ENCODE results near the gene TMEM108.

Gene TMEM108

GRCh38 chr3:133117342-133117741 is 79.2 kb downstream of the TMEM108 start:
- no peak for DNase-seq (ENCODE audit: low spot score)

GRCh38 chr3:133119176-133119575 is 81.0 kb downstream of the TMEM108 start:
- no peak for DNase-seq (ENCODE audit: low spot score)

DNA sequence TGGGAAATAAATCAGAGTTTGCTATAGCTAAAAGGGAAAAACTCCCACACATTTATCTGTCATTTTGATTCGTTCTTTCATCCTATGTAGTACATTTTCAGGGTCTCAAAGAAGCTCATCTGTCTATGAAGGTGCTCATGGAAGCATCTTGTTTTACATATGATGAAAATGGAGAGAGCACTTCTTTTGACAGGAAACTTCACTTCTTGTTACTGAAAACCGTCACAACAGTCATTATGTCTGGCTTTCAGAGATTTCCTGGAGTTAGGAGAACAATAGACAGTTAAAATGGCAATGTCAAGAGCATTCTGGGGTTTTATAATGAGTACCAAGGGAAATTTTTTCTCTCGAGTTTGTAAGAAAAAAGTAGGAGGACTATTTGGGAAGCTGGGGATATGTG is 83.3 kb downstream of the TMEM108 start:
- DNase-seq (ENCODE audit: low spot score): no peak

DNA sequence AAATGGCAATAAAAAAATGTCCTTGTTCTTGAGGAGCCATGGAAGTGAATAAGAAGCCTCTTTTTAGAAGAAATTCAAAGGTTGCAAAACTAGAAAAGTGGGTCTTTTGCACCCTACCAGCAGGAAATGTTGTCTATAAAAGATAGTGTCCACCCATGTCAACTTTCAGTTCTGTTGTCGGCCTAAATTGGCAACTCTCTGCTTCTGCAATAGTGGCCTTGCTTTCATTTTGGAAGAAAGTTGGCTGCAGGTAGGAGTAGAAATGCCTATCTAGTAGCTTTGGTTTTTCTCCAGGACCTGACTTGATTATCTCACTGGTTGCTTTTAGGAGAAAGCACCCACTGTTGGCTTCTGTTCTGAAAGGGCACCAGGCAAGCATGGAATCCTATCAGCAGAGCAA is 85.4 kb downstream of the TMEM108 start:
- no peak for DNase-seq (ENCODE audit: low spot score)

- DNase-seq (ENCODE audit: low spot score): no peak
Observed at GRCh38 chr3:133124511-133124910, 86.3 kb downstream of the TMEM108 start.

DNA sequence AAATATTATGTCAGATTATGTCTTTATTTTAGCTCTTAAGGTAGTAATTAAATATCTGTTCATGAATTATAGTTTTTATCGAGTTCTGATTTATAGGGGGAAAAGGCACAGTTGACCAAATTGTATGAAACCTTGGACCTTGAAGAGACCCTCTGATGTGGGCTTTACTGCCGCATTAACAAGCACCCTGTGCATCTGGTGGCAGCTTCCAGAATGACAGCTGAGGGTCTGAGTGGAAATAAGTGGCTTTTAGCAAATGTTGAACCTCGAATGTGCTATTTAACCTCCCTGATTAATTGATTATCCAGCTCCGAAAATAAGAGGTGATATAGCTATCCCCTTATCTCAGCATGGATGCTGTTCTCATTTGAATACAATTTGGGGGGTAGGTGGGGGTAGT is 87.0 kb downstream of the TMEM108 start:
- no peak for DNase-seq (ENCODE audit: low spot score)

DNA sequence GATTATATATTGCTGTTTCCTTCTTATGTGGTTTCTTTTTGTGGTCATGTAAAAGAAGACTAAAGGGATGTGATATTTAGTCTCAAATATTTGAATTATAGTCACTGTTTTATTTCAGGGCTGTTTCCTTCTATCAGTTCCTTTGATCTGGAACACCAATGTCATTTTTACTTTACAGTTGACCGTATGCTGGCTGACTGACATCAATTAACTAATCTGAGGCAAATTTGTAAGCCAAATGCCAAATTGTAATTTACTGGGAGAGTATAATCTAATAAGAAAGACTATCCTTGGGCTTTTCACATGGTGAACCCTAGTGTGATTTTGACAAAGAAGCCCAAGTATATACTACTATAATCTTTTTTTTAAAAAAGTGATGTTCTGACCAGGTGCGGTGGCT is 87.6 kb downstream of the TMEM108 start:
- DNase-seq (ENCODE audit: low spot score): no peak

- no peak for DNase-seq (ENCODE audit: low spot score)
Observed at GRCh38 chr3:133127381-133127780, 89.2 kb downstream of the TMEM108 start.

- DNase-seq (ENCODE audit: low spot score): peak; percentile 23
Observed at GRCh38 chr3:133130168-133130567, 92.0 kb downstream of the TMEM108 start.

GRCh38 chr3:133135306-133135705 is 97.1 kb downstream of the TMEM108 start:
- no peak for DNase-seq (ENCODE audit: low spot score)

GRCh38 chr3:133136114-133137041 is 98.2 kb downstream of the TMEM108 start:
- no peak for DNase-seq (ENCODE audit: low spot score)

DNA sequence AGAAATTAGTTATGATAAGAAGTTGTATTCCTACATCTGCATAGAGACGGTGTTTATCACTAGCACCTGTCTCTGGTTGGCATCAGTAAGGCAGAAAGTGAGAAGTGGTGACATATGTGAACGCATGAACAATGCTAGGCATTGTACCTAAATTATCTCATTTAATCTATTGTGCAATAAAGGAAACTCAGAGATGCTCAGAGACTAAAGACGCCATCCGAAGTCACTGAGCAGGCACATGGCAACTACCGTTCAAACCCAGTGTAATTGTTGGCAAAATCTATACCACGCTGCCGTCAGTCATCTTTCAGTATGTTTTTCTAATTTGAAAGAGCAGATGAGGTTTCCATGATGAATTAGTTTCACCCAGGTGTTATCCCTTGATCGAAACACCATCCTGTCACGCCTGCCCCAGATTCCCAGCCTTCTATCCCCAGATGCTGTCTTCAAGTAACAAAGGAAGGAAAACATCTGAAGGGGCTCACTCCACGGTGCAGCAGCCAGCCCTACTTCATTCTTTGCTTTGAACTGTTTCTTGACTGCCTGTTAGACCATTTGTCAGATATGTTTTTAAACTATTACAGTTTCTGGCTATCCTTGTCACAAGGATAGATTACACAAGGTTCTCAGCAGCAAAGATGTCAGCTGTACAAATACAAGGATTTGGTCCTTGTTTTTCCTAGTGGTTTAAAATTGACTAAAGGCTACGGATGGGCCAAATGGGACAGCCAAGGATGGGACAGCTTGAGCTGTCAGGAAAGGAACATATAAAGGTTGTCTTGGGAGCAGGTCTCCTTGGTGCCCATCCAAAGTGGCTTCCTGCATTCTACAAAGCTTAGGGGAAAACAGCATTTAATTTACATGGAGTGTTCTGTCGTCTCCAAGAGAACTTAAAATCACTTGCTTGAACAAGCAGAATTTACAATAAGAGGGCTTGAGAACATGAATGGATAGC is 99.1 kb downstream of the TMEM108 start:
- no peak for DNase-seq (ENCODE audit: low spot score)

GRCh38 chr3:133138017-133138416 is 99.8 kb downstream of the TMEM108 start:
- no peak for DNase-seq (ENCODE audit: low spot score)

- DNase-seq (ENCODE audit: low spot score): no peak
Observed at GRCh38 chr3:133152056-133152455, 113.9 kb downstream of the TMEM108 start.

DNA sequence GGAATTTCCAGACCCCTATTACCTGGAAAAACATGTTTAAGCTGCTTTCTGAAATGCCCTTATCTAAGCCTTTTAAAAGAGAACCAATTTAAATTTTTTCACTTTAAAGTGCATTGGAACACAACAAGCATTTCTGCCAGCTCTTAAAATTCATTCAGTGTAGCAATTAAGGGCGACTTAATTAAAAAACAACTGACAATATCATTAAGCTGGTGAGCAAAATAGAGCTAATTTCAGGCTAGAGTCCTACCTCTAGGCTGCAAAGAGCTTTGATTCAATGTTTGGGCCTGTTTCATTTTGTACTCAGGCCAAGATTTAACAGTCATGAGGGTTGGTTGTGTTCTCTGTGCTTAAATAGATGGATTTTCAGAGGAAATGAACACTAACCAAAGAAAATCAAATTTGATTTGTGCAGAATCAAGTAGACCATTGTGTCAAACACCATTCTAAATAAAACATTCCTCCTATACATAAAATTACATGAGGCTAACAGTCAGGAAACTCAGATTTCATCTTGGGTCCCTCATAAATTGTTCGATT is 114.6 kb downstream of the TMEM108 start:
- no peak for DNase-seq (ENCODE audit: low spot score)

DNA sequence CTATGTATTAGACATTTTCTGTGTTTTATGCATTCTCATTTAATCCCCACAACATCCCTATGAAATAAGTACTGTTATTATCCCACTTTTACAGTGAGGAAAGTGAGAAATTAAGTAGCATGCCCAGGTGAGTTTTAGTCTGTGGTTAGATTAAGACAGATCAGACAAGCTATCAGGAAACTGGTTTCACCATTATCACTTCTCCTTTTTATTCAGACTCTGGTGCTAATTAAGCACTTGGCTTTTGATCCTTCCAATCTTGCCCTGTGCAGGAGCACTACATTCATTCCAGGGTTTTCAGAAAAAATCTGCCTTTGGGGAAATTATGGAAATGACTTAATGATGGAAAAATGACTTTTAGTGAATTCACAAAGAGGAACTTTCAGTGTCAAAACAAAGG is 115.2 kb downstream of the TMEM108 start:
- no peak for DNase-seq (ENCODE audit: low spot score)

- no peak for DNase-seq (ENCODE audit: low spot score)
Observed at GRCh38 chr3:133157716-133158115, 119.5 kb downstream of the TMEM108 start.

GRCh38 chr3:133158686-133159085 is 120.5 kb downstream of the TMEM108 start:
- DNase-seq (ENCODE audit: low spot score): no peak

DNA sequence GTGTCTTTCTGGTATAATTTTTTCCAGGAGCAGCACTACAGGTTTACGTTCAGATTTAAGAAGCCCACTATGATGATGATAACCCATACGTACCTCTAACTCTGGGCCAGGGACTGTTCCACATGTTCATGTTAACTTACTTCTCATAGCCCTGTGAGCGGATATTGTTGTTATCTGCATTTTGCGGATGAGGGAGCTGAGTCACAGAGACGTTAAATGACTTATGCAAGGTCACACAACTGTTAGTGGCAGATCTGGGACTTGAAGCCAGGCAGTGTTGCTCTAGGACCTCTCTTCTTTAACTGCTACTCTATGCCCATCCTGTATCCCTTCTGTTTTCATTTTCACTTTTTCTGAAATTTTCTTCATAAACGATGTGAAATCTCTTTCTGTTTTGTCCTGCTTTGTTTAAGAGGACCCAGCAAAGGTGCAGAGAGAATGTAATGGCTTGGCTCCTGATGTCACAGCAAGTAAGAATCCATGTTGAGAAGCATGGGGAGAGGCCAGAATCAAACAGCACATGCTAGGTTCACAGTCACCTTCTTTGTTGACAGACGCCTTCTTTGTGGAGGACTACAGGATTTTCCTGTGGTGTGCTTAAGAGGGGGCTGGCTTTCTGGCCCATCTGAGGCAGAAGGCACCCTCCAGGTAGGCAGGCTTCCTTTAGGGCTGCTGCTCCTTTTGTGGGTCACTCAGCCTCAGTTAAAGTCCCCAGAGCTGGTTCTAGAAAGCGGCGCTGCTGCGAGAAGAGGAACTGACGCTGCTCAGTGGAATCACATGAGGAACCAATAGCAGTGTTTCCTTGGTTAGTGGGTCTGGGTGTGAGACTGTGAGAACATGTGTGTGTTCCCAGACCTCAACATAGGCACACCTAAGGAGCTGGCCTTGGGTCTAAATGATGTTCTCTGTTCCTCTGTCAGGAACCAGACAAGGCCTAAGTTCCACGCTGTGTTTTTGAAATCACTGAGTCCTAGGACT is 121.6 kb downstream of the TMEM108 start:
- no peak for DNase-seq (ENCODE audit: low spot score)

- no peak for DNase-seq (ENCODE audit: low spot score)
Observed at GRCh38 chr3:133161656-133162055, 123.5 kb downstream of the TMEM108 start.

- no peak for DNase-seq (ENCODE audit: low spot score)
Observed at GRCh38 chr3:133162265-133162664, 124.1 kb downstream of the TMEM108 start.
